K562 (cell line): ENCODE results near the gene TAAR8. TPM values are rescaled to one million over a fixed set of nuclear protein-coding genes. Genes with fewer than 3 reads are reported as not detected.
"Not testable (repeated sequence)": the region's sequence is repeated elsewhere in the genome, so short reads cannot be mapped to it uniquely, and the experiment has no call there.

ENCODE experiments used
- ATAC-seq: fragments of 200-7000 bp; cut with Tn5 transposase; 3 replicates; pipeline ENCODE4 v1.9.1; 2020; ENCODE audit warnings: moderate library complexity
- BruUV-seq: library from RNA; stranded (reverse); fragments of 400-500 nt; replicated peaks from 2 replicates; lab custom pipeline; 2021; lab: Mats Ljungman, UMichigan
- CTCF ChIA-PET: fragments of 300-600 bp; formaldehyde crosslinking; extraction: SDS; loops from one replicate; lab custom pipeline; 2021; ENCODE audit warnings: low intra/inter-chr PET ratio; lab: Yijun Ruan, JAX
- POLR2A ChIA-PET: fragments of 300-600, 350-650 bp; sonication (Branson Sonifier 250); formaldehyde crosslinking; extraction: SDS; loops from one replicate; lab custom pipeline; 2021; ENCODE audit warnings: antibody characterized with exemption, inconsistent platforms; lab: Yijun Ruan, JAX
- DNase-seq, 4 experiments: peaks; one replicate each; pipeline versions ENCODE4 v3.0.0 to v3.0.0-alpha.2; 2011 to 2018; ENCODE audit warnings: low spot score in 3 of 4, mixed read lengths in 3 of 4; ENCODE audit errors: extremely low read depth in 1 of 4
- FAIRE-seq: peaks from 2 replicates; lab custom pipeline; 2011; peaks lifted over from hg19 to GRCh38; lab: Jason Lieb, UNC
- H2AFZ ChIP-seq: 2 replicates; pipeline ENCODE4 v1.6.0; 2011; ENCODE audit warnings: low read depth, low read length, control low read depth, inconsistent platforms
- H3K27ac ChIP-seq: fragments of 200-600 bp; 3 replicates; pipeline ENCODE4 v1.8.0; 2011; ENCODE audit warnings: low read depth, mild to moderate bottlenecking, control low read depth, inconsistent platforms, low read length, moderate library complexity, mixed read lengths; ENCODE audit errors: extremely low read depth
- H3K27me3 ChIP-seq, 2 experiments: fragments of 300-600 bp in 1 of 2; 2 replicates in 1 of 2; 3 replicates in 1 of 2; pipeline versions ENCODE4 v1.6.0 to v1.8.0; 2011; ENCODE audit warnings: inconsistent platforms in 2 of 2, low read length in 2 of 2, mild to moderate bottlenecking in 1 of 2, mixed read lengths in 1 of 2, moderate library complexity in 1 of 2; ENCODE audit not compliant: control insufficient read depth in 2 of 2, insufficient read depth in 2 of 2
- H3K36me3 ChIP-seq: fragments of 300-600 bp; 3 replicates; pipeline ENCODE4 v1.8.0; 2011; ENCODE audit warnings: mild to moderate bottlenecking, low read length, inconsistent platforms; ENCODE audit not compliant: control insufficient read depth, insufficient read depth
- H3K4me1 ChIP-seq, 2 experiments: fragments of 200-600 bp in 1 of 2; replicated peaks in 1 of 2; 2 replicates in 1 of 2; 3 replicates in 1 of 2; pipeline versions ENCODE4 v1.5.1 to v1.8.0; 2011; ENCODE audit warnings: inconsistent platforms in 2 of 2, low read length in 2 of 2, mild to moderate bottlenecking in 1 of 2, mixed read lengths in 1 of 2, moderate library complexity in 1 of 2; ENCODE audit not compliant: control insufficient read depth in 2 of 2, insufficient read depth in 2 of 2
- H3K4me2 ChIP-seq: 2 replicates; pipeline ENCODE4 v1.6.1; 2011; ENCODE audit warnings: low read length, control low read depth, inconsistent platforms, mixed read lengths; ENCODE audit not compliant: insufficient read depth
- H3K4me3 ChIP-seq: fragments of 200-600 bp; sonication (generic), shearing (Covaris generic); 2 replicates; pipeline ENCODE4 v1.5.1; 2016; ENCODE audit warnings: control low read depth, inconsistent platforms
- H3K79me2 ChIP-seq: fragments of 200-600 bp; 3 replicates; pipeline ENCODE4 v1.8.0; 2011; ENCODE audit warnings: low read length, inconsistent platforms; ENCODE audit not compliant: control insufficient read depth, insufficient read depth
- H3K9ac ChIP-seq, 2 experiments: 2 replicates each; pipeline versions ENCODE4 v1.6.0 to v1.6.1; 2011; ENCODE audit warnings: low read depth in 2 of 2, low read length in 2 of 2, control low read depth in 1 of 2, inconsistent platforms in 1 of 2, mild to moderate bottlenecking in 1 of 2, mixed read lengths in 1 of 2; ENCODE audit not compliant: insufficient read depth in 1 of 2
- H3K9me1 ChIP-seq: one replicate; pipeline ENCODE4 v1.6.0; 2011; ENCODE audit warnings: inconsistent platforms, mild to moderate bottlenecking, low read length, moderate library complexity; ENCODE audit not compliant: control insufficient read depth, insufficient read depth
- H3K9me3 ChIP-seq: replicated peaks from 2 replicates; pipeline ENCODE4 v1.5.1; 2011; ENCODE audit warnings: low read depth, low read length, inconsistent platforms; ENCODE audit not compliant: control insufficient read depth, insufficient read depth
- H4K20me1 ChIP-seq: replicated peaks from 2 replicates; pipeline ENCODE4 v1.6.1; 2011; ENCODE audit warnings: low read length, inconsistent platforms, mixed read lengths; ENCODE audit not compliant: control insufficient read depth, insufficient read depth
- BCOR ChIP-seq: fragments of 450-650 bp; IDR thresholded peaks from 2 replicates; pipeline ENCODE4 v1.6.1; 2016
- BRF1 ChIP-seq: IDR thresholded peaks from 3 replicates; pipeline ENCODE4 v1.6.1; 2011; ENCODE audit warnings: borderline replicate concordance, mild to moderate bottlenecking; ENCODE audit not compliant: insufficient read length; ENCODE audit errors: extremely low read depth
- C11orf30 ChIP-seq: fragments of 450-650 bp; IDR thresholded peaks from 2 replicates; pipeline ENCODE4 v1.6.1; 2016; ENCODE audit warnings: low read depth, mild to moderate bottlenecking
- MAFG ChIP-seq: fragments of 450-650 bp; conservative IDR thresholded peaks from 2 replicates; pipeline ENCODE4 v1.6.1; 2016; ENCODE audit warnings: missing genetic modification characterization, missing compliant biosample characterization
- MECOM ChIP-seq: fragments of 250-450 bp; sonication (Bioruptor Pico); IDR thresholded peaks from 2 replicates; pipeline ENCODE4 v1.8.0; 2022; ENCODE audit warnings: inconsistent platforms
- NFE2 ChIP-seq: IDR thresholded peaks from 2 replicates; pipeline ENCODE4 v1.6.1; 2014; ENCODE audit warnings: antibody characterized with exemption, low read depth
- ZNF583 ChIP-seq: fragments of 250-450 bp; sonication (Bioruptor Pico); IDR thresholded peaks from 2 replicates; pipeline ENCODE4 v1.4.0; 2020
- ZNF830 ChIP-seq: fragments of 250-450 bp; sonication (Bioruptor Pico); IDR thresholded peaks from 2 replicates; pipeline ENCODE4 v1.5.0; 2021; ENCODE audit warnings: mild to moderate bottlenecking
- WGBS: fragments of 100-300 bp; shearing (Covaris generic); methylation state at CpG from one replicate; pipeline ENCODE4 v1.1.6; 2016; ENCODE audit warnings: low coverage, mixed read lengths; ENCODE audit not compliant: insufficient coverage; ENCODE audit errors: missing lambda C conversion rate; 5-methylcytosine and 5-hydroxymethylcytosine counted together
- in situ Hi-C: fragments of 300-500 bp; cut with MboI; formaldehyde crosslinking; loops from 4 replicates; pipeline ENCODE4 v1.15.0; 2018; ENCODE audit warnings: inconsistent platforms, mixed read lengths
- intact Hi-C: fragments of 100-400 bp; cut with micrococcal nuclease; formaldehyde crosslinking; loops from 2 replicates; pipeline ENCODE4 v1.14.2; 2022
- polyA plus RNA-seq, 8 experiments: library from polyadenylated mRNA; depleted of rRNA in 4 of 8; stranded (reverse) in 5 of 8; unstranded in 3 of 8; fragments of >200 nt; fragmentation: Nextera tagmentation in 2 of 8; fragmentation: Illumina TruSeq in 1 of 8; extraction: Ambion mirVana in 2 of 8; extraction: Trizol in 1 of 8; gene quantifications; 2 replicates each; pipeline versions ENCODE4 v1.2.1 to v1.2.3, GENCODE V29; 2011 to 2014; ENCODE audit warnings: inconsistent platforms in 1 of 8, missing spikeins in 1 of 8
- total RNA-seq, 7 experiments: library from RNA; depleted of rRNA in 6 of 7; stranded (reverse); fragments of >200 nt in 6 of 7; fragmentation: Illumina TruSeq in 2 of 7; extraction: Trizol in 2 of 7; gene quantifications; 2 replicates each; pipeline versions ENCODE4 v1.2.1 to v1.2.3, GENCODE V29; 2011 to 2021; ENCODE audit warnings: low replicate concordance in 1 of 7
- TF ChIP-seq, protein P1 (sequence below): fragments of 450-650 bp; IDR thresholded peaks from 2 replicates; pipeline ENCODE4 v1.6.1; 2016; ENCODE audit warnings: low read depth

TAAR8 gene
- total and polyA plus RNA-seq, 9 of the 15 experiments (the other 6 are each of a cell fraction or from before 2014, with no cell fraction given), result not detected

DNA sequence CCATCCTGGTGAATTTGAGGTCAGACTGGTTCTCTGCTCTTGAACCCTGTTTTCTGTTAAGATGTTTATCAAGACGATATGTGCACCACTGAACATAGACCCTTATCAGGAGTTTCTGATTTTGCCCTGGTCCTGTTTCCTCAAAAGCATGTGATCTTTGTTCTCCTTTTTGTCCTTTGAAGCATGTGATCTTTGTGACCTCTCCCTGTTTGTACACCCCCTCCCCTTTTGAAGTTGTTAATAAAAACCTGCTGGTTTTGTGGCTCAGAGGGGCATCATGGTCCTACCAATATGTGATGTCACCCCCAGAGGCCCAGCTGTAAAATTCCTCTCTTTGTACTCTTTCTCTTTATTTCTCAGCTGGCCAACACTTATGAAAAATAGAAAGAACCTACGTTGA, 17.9 kb upstream of the TAAR8 start:
- H4K20me1 ChIP-seq, H3K79me2 ChIP-seq, H3K9me1 ChIP-seq, POLR2A ChIA-PET, DNase-seq, H3K27me3 ChIP-seq, H2AFZ ChIP-seq, ATAC-seq, H3K4me2 ChIP-seq, H3K27ac ChIP-seq, H3K9me3 ChIP-seq, H3K36me3 ChIP-seq, H3K4me3 ChIP-seq, FAIRE-seq, BruUV-seq, H3K4me1 ChIP-seq, CTCF ChIA-PET, H3K9ac ChIP-seq: not testable (repeated sequence)
- in situ Hi-C loops, result loop anchor here (25.0 kb wide), 2 partner anchors 228 to 1003 kb away; partner anchors contain the start of gene VNN2
- 0% methylated on average over 2 of the region's 2 CpGs for WGBS
- intact Hi-C loops, result loop anchor here (5.0 kb wide), 4 partner anchors 133 to 1018 kb away; no protein-coding TSS in a partner anchor

DNA sequence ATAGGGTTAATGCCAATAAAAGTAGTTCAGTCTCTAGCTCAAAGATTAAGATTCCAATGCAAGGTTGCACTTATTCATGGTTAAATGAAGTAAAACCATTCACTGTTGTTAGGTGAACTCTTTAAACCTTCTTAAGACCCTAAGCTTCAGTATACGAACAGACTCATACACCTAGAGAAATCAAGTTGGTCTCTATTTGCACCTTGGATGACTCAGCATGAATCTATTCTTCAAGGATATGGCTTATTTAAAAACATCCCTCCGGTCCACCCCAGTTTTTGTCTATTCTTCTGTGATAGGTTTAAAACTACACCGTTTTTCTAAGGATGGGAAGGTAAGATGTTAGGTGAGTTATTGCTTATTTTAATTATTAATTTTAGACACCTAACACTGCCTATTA, 15.3 kb upstream of the TAAR8 start:
- Histone ChIP-seq H3K9me1 (no peaks in the 10 kb centered on the region), H3K9me3 (no peaks in the 10 kb centered on the region), H3K4me1 (no peaks in the 10 kb centered on the region), H3K4me2 (no peak overlapping the region), H3K79me2 (no peaks in the 10 kb centered on the region), H3K36me3 (no peaks in the 10 kb centered on the region), H3K27ac (no peak overlapping the region), H3K4me3 (no peak overlapping the region), H3K27me3 (no peaks in the 10 kb centered on the region; a peak in 1 of 5 replicates), H4K20me1 (no peaks in the 10 kb centered on the region), H2AFZ (no peak overlapping the region), H3K9ac (no peak overlapping the region)
- POLR2A ChIA-PET, result no interaction called here
- in situ Hi-C loops, result loop anchor here (25.0 kb wide), 2 partner anchors 225 to 1000 kb away; partner anchors contain the start of gene VNN2
- intact Hi-C loops, result no loop called here
- no peak for FAIRE-seq
- 0% methylated on average over 3 of the region's 3 CpGs for WGBS
- BruUV-seq, result no TSS peak
- CTCF ChIA-PET, result no interaction called here
- no peak for DNase-seq
- no peak for ATAC-seq
- TF ChIP-seq MAFG (tag), result peak; percentile 37
- peak; percentile 26; the same call in 1 of the 2 replicates for TF ChIP-seq NFE2
- no peak for TF ChIP-seq BCOR
- TF ChIP-seq, protein P1, sequence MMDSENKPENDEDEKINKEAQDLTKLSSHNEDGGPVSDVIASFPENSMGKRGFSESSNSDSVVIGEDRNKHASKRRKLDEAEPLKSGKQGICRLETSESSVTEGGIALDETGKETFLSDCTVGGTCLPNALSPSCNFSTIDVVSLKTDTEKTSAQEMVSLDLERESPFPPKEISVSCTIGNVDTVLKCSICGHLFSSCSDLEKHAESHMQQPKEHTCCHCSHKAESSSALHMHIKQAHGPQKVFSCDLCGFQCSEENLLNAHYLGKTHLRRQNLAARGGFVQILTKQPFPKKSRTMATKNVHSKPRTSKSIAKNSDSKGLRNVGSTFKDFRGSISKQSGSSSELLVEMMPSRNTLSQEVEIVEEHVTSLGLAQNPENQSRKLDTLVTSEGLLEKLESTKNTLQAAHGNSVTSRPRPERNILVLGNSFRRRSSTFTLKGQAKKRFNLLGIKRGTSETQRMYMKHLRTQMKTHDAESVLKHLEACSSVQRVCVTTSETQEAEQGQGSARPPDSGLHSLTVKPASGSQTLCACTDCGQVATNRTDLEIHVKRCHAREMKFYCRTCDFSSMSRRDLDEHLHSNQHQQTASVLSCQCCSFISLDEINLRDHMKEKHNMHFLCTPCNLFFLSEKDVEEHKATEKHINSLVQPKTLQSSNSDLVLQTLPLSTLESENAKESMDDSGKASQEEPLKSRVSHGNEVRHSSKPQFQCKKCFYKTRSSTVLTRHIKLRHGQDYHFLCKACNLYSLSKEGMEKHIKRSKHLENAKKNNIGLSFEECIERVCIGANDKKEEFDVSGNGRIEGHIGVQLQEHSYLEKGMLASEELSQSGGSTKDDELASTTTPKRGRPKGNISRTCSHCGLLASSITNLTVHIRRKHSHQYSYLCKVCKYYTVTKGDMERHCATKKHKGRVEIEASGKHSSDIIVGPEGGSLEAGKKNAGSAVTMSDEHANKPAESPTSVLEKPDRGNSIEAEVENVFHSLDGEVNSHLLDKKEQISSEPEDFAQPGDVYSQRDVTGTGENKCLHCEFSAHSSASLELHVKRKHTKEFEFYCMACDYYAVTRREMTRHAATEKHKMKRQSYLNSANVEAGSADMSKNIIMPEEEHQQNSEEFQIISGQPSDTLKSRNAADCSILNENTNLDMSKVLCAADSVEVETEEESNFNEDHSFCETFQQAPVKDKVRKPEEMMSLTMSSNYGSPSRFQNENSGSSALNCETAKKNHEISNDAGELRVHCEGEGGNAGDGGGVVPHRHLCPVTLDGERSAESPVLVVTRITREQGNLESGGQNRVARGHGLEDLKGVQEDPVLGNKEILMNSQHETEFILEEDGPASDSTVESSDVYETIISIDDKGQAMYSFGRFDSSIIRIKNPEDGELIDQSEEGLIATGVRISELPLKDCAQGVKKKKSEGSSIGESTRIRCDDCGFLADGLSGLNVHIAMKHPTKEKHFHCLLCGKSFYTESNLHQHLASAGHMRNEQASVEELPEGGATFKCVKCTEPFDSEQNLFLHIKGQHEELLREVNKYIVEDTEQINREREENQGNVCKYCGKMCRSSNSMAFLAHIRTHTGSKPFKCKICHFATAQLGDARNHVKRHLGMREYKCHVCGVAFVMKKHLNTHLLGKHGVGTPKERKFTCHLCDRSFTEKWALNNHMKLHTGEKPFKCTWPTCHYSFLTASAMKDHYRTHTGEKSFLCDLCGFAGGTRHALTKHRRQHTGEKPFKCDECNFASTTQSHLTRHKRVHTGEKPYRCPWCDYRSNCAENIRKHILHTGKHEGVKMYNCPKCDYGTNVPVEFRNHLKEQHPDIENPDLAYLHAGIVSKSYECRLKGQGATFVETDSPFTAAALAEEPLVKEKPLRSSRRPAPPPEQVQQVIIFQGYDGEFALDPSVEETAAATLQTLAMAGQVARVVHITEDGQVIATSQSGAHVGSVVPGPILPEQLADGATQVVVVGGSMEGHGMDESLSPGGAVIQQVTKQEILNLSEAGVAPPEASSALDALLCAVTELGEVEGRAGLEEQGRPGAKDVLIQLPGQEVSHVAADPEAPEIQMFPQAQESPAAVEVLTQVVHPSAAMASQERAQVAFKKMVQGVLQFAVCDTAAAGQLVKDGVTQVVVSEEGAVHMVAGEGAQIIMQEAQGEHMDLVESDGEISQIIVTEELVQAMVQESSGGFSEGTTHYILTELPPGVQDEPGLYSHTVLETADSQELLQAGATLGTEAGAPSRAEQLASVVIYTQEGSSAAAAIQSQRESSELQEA, result no peak
- TF ChIP-seq ZNF583 (CRISPR knock-in tag), result no peak
- TF ChIP-seq MECOM (CRISPR knock-in tag), result no peak
- no peak for TF ChIP-seq ZNF830 (CRISPR knock-in tag)
- TF ChIP-seq C11orf30, result peak; percentile 21; the same call in 1 of the 2 replicates
- no peak for TF ChIP-seq BRF1
